Fibroblast of the aortic adventitia (primary cell): ENCODE measurements around the gene KIAA0232. TPM values are rescaled to one million over a fixed set of nuclear protein-coding genes. Genes with fewer than 3 reads are reported as not detected.

Experiments used
- DNase-seq: peaks from one replicate; pipeline ENCODE4 v3.0.0-alpha.2; 2010; ENCODE audit warnings: low read depth
- H3K4me3 ChIP-seq: 2 replicates; pipeline ENCODE4 v1.5.1; 2011; ENCODE audit warnings: low read depth, mild to moderate bottlenecking, control low read depth, low read length, moderate library complexity
- total RNA-seq: library from RNA; depleted of rRNA; stranded (reverse); fragments of >200 nt; gene quantifications from 2 replicates; pipeline ENCODE4 v1.2.3, GENCODE V29; 2012; ENCODE audit warnings: low replicate concordance
- TF ChIP-seq, protein P1 (sequence below): IDR thresholded peaks from 2 replicates; pipeline ENCODE4 v1.5.1; 2011; ENCODE audit warnings: mild to moderate bottlenecking, low read length, control low read depth, inconsistent platforms; ENCODE audit not compliant: insufficient read depth

KIAA0232 gene
- total RNA-seq, 1 donor: 28.7 TPM

- no peak for DNase-seq
- TF ChIP-seq, protein P1, sequence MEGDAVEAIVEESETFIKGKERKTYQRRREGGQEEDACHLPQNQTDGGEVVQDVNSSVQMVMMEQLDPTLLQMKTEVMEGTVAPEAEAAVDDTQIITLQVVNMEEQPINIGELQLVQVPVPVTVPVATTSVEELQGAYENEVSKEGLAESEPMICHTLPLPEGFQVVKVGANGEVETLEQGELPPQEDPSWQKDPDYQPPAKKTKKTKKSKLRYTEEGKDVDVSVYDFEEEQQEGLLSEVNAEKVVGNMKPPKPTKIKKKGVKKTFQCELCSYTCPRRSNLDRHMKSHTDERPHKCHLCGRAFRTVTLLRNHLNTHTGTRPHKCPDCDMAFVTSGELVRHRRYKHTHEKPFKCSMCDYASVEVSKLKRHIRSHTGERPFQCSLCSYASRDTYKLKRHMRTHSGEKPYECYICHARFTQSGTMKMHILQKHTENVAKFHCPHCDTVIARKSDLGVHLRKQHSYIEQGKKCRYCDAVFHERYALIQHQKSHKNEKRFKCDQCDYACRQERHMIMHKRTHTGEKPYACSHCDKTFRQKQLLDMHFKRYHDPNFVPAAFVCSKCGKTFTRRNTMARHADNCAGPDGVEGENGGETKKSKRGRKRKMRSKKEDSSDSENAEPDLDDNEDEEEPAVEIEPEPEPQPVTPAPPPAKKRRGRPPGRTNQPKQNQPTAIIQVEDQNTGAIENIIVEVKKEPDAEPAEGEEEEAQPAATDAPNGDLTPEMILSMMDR: no peak
- no peak overlapping the region for H3K4me3 ChIP-seq
Observed at GRCh38 chr4:6742507-6742906, 40.0 kb upstream of the KIAA0232 start.

DNA sequence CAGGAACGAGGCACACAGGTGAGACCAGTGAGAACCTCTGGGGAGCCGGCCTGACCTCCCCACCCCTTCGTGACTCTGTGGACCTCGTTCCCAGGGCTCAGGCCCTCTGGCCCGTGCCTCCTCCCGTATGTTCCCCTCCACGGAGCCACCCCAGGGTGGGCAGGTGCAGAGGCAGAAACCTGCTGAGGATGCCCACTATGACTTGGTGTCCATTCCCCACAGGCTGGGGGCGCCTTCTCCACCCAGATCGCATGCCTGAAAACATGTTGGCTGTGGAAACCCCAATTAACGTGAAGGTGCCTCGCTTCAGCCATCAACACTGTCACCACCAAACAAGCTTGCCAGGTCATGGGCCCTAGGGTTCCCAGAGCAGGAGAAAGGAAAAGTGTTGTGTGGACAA is 39.5 kb upstream of the KIAA0232 start:
- TF ChIP-seq, protein P1: no peak
- no peak for DNase-seq
- H3K4me3 ChIP-seq: no peak overlapping the region

DNA sequence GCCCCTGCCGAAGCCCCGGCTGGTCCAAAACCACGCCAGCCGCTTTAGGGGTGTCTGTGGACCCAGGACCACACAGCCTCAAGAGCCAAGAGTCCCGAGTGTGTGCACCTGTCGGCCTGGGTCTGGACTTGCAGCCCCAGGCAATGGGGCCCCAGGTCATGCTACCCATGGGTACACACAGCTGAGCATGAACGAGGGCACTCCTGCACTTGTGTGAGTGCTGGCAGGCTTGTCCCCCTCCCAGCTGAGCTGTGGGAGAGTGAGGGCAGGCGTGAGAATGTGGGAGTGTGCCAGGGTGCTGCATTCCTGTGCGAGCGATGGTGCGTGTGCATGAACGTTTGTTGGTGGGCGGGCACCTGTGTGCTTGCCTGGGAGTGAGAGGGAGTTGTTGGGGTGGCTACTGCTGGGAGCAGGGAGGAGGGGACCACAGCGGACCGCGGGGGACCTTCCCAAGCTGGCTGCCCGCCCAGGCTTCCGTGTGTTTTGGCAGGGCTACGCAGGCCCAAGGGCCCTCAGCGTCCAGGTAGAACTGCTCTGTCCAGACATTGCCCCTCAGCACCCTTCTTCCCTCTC is 35.7 kb upstream of the KIAA0232 start:
- H3K4me3 ChIP-seq: no peak overlapping the region
- peak; percentile 8 for DNase-seq
- TF ChIP-seq, protein P1: no peak

- DNase-seq: peak; percentile 42
- no peak overlapping the region for H3K4me3 ChIP-seq
- TF ChIP-seq, protein P1: no peak
Observed at GRCh38 chr4:6747294-6748051, 35.1 kb upstream of the KIAA0232 start.

- DNase-seq: no peak
- TF ChIP-seq, protein P1: no peak
- H3K4me3 ChIP-seq: no peak overlapping the region
Observed at GRCh38 chr4:6748286-6748685, 34.2 kb upstream of the KIAA0232 start.

DNA sequence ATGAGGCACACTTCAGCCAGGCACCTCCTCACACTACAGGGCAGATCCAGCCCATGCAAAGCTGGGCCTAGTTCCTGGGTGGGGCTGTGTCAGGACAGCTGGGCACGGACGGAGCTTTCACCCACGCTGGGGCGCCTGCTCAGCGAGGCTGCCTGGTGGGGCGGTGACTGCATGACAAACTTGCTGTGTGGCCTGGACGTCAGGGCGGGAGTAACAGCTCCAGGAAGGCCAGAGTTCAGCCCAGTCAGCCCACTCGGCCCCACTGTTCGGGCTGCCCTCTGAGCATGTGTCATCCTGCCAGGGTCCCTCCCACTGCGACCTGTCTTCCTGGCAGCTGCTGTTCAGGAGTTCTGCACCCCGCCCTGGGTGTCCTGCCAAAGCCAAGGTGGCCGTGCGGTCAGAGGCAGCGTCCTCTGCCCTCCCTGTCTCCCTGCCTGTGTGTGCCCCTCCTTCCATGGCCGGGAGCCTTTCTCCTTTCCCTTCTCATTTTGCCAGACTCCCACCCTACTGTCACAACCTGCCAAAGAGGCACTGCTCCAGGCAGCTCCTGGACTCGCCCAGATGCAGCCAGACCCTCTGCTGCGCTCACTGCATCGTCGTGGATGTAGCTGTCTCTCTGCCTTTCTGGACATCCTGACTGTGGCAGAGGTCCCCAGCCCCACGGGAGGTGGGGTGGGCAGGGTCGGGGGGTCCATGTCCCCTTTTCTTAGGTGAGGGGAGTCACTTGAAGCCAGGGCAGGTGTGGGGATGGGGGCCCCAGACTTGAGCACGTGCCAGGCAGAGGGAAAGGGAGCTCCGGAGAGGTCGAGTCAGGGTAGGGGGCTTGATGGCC is 33.0 kb upstream of the KIAA0232 start:
- no peak overlapping the region for H3K4me3 ChIP-seq
- TF ChIP-seq, protein P1: no peak
- DNase-seq: peak; percentile 48
